HG03439 (cell line): ENCODE results near the gene TEX30.

Experiments
- ATAC-seq: cut with Tn5 transposase; IDR thresholded peaks from one replicate; pipeline ENCODE4 v1.9.1; 2021; ENCODE audit warnings: mild to moderate bottlenecking, moderate library complexity; ENCODE audit not compliant: unreplicated experiment

The TEX30 gene

DNA sequence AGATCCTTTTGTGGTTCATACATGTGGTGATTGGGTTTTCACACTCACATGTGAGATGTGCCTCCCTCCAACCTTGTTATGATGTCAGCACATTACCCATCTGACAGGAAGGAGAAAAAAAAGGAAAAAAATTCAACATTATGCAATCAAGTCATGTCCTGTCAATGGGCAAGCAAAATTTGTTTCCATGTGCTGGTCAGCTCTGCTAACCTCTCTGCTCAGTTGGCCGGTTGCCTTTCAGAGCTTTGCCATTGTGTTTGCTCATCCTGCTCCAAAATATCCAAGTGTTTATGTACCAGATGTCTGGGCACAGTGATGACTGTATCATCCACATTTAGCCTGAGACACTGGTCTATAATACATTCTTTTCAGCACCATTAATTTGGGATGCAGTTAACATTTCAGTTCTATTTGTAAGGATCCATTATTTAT lies 51.8 kb downstream of the TEX30 start:
- ATAC-seq = no peak

- no peak for ATAC-seq
These were observed 54.8 kb downstream of the TEX30 start for GRCh38 chr13:102718746-102719145.
